Raji (cell line): ENCODE results near the gene THG1L.

Experiments
- POLR2A ChIP-seq: IDR thresholded peaks from 2 replicates; pipeline ENCODE4 v1.6.1; 2011; ENCODE audit warnings: low read depth, low read length, control low read depth; ENCODE audit not compliant: insufficient read depth

THG1L gene

GRCh38 chr5:157731272-157732129, at the start of gene THG1L:
THG1L (plus strand) TSS chr5:157731420; CDS start chr5:157731441, 21 bp downstream.
- peak; percentile 98 for TF ChIP-seq POLR2A

GRCh38 chr5:157682257-157682656, 49.0 kb upstream of the THG1L start:
- TF ChIP-seq POLR2A: no peak

GRCh38 chr5:157687198-157687554, 44.0 kb upstream of the THG1L start:
- TF ChIP-seq POLR2A: no peak

GRCh38 chr5:157689942-157690689, 41.1 kb upstream of the THG1L start:
- TF ChIP-seq POLR2A: no peak

- no peak for TF ChIP-seq POLR2A
These were observed 40.4 kb upstream of the THG1L start for GRCh38 chr5:157690690-157691433.

- no peak for TF ChIP-seq POLR2A
These were observed 27.5 kb upstream of the THG1L start for GRCh38 chr5:157703736-157704135.

GRCh38 chr5:157708866-157709265, 22.4 kb upstream of the THG1L start:
- no peak for TF ChIP-seq POLR2A

- no peak for TF ChIP-seq POLR2A
These were observed 21.9 kb upstream of the THG1L start for GRCh38 chr5:157709346-157709745.

GRCh38 chr5:157710431-157710830, 20.8 kb upstream of the THG1L start:
- no peak for TF ChIP-seq POLR2A

- TF ChIP-seq POLR2A: no peak
These were observed 20.3 kb upstream of the THG1L start for GRCh38 chr5:157710882-157711281.

GRCh38 chr5:157713830-157714595, 17.2 kb upstream of the THG1L start:
- TF ChIP-seq POLR2A: no peak

GRCh38 chr5:157714596-157714864, 16.7 kb upstream of the THG1L start:
- TF ChIP-seq POLR2A: no peak

GRCh38 chr5:157718519-157718918, 12.7 kb upstream of the THG1L start:
- no peak for TF ChIP-seq POLR2A

GRCh38 chr5:157719245-157719644, 12.0 kb upstream of the THG1L start:
- TF ChIP-seq POLR2A: no peak

- TF ChIP-seq POLR2A: no peak
These were observed 10.1 kb upstream of the THG1L start for GRCh38 chr5:157721159-157721558.
